ENCODE data around the gene SIGLEC10. TPM values are rescaled to one million over a fixed set of nuclear protein-coding genes. Genes with fewer than 3 reads are reported as not detected.

Gene SIGLEC10
- total and polyA plus RNA-seq, 10 donors, result 38.0 to 155 (median 87.5) TPM

DNA sequence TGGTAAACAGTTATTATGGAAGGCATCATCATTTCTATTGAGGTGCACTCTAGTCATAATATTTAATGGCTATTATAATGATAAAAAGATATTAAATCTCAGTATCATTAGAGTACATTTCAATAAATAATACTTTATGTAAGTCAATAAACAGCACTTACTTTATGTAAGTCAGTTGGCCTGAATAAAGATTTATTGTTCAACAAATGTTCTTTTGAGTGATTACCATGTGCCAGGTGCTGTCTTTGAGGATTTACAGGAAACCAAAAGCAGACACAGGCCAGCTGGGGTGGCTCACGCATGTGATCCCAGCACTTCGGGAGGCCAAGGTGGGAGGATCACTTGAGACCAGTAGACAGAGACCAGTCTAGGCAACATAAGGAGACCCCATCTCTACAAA lies 40.0 kb downstream of the SIGLEC10 start:
- TF ChIP-seq POLR2A (IDR thresholded peaks at IDR 0.05) (no peak), POLR2AphosphoS5 (IDR thresholded peaks at IDR 0.05) (no peak)
- TF ChIP-seq, protein P1, sequence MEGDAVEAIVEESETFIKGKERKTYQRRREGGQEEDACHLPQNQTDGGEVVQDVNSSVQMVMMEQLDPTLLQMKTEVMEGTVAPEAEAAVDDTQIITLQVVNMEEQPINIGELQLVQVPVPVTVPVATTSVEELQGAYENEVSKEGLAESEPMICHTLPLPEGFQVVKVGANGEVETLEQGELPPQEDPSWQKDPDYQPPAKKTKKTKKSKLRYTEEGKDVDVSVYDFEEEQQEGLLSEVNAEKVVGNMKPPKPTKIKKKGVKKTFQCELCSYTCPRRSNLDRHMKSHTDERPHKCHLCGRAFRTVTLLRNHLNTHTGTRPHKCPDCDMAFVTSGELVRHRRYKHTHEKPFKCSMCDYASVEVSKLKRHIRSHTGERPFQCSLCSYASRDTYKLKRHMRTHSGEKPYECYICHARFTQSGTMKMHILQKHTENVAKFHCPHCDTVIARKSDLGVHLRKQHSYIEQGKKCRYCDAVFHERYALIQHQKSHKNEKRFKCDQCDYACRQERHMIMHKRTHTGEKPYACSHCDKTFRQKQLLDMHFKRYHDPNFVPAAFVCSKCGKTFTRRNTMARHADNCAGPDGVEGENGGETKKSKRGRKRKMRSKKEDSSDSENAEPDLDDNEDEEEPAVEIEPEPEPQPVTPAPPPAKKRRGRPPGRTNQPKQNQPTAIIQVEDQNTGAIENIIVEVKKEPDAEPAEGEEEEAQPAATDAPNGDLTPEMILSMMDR (IDR thresholded peaks at IDR 0.05 in 8 of 11, conservative IDR thresholded peaks at IDR 0.05 in 3 of 11), result no peak
- intact Hi-C loops (cut with DNase I; ENCODE audit: low total_unique reads), result no loop called here
- Histone ChIP-seq H3K36me3 (no peaks in the 10 kb centered on the region), H3K4me1 (peaks cover 0 to 42% (median 11%) of the 10 kb centered on the region in 6 donors), H3K4me3 (no peak overlapping the region), H3K9me3 (peaks cover 0 to 18% (median 9%) of the 10 kb centered on the region in 8 donors), H3K27ac (no peak overlapping the region), H3K27me3 (replicated peaks in 1 of 7) (no peaks in the 10 kb centered on the region)
- no peak for DNase-seq
- WGBS, 5 donors, result 79 to 88% (median 81%) methylated on average over 2 of the region's 2 CpGs

DNA sequence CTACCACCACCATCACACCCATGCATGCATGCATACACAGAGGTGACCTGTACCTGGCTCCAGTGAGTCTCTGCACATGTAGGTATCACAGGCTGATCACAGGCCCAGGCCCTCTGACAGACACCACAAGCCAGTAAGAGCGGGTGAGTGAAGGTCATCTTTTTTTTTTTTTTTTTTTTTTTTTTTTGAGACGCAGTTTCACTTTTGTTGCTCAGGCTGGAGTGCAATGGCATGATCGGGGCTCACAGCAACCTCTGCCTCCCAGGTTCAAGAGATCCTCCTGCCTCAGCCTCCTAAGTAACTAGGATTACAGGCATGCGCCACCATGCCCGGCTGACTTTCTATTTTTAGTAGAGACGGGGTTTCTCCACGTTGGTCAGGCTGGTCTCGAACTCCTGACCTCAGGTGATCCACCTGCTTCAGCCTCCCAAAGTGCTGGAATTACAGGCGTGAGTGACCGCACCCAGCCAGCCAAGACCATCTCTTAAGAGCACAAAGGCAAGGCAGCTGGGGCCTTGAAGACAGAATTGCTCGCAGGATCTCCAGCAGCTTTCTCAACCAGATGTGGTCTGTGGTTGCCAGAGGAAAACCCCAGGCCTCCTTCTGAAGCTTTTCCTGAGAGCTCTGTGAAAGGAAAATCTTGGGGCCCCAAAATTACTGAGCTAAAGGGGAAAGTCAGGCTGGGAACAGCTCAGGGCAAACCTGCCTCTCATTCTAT lies 41.8 kb downstream of the SIGLEC10 start:
- Histone ChIP-seq H3K4me1 (peaks cover 0 to 60% (median 19%) of the 10 kb centered on the region in 6 donors), H3K9me3 (peaks cover 0 to 4% (median 0%) of the 10 kb centered on the region in 8 donors), H3K36me3 (no peaks in the 10 kb centered on the region), H3K27me3 (replicated peaks in 1 of 7) (no peaks in the 10 kb centered on the region), H3K4me3 (no peak overlapping the region), H3K27ac (peak overlapping the region in 3 of 8 donors; percentile 37 to 55 (median 40))
- WGBS, 5 donors, result 33 to 41% (median 40%) methylated on average over 10 to 11 of the region's 11 CpGs
- DNase-seq, result peak; percentile 47
- no peak for TF ChIP-seq POLR2A (IDR thresholded peaks at IDR 0.05)
- no peak for TF ChIP-seq POLR2AphosphoS5 (IDR thresholded peaks at IDR 0.05)
- TF ChIP-seq, protein P1 (IDR thresholded peaks at IDR 0.05 in 8 of 11, conservative IDR thresholded peaks at IDR 0.05 in 3 of 11), result no peak
- intact Hi-C loops (cut with DNase I; ENCODE audit: low total_unique reads), result no loop called here

DNA sequence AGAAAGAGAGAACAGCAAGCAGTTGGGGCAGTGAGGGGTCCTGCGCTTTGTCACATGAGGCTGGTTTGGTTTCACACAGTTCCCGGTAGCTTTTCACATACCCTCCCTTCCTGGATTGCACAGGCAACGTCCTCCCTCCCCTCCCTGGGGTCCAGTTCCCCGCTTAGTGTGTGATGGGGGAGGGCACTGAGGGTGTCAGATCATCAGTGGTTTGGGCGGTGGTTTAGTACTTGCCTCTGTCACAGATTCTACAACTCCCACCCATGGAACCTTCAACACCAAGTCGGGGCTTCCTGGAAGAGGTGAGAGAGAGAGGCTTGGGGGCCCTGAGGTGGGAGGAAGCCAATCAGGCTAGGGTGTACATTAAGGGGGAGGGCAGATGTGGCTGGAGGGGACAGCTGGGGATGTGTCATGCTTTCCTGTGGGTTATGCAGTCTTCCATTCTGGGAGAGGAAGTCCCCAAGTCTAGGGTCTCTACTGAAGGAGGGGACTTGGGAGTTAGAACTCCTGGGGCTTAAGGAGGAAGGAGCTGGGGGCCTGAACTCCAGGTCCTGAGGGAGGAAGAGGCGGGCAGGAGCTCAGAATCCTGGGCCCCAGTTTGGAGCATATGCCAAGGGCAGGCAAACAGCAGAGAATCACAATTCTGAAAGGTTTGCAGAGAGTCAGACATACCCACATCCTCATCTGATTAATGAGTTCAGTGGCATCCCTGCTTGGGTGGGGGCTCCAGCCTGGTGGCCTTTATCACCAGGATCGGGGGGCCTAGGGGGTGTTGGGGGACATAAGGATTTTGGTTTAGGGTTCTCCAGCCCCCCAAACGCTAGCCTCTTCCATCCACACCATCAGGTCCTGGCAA lies 44.6 kb downstream of the SIGLEC10 start, which contains the start of gene NKG7:
TSS of gene NKG7 (minus strand) at position 6 of the 856 bp plus-strand sequence. CDS start 119 bp downstream, outside the sequence.
- 17 to 28% (median 27%) methylated on average over 8 to 9 of the region's 9 CpGs for WGBS, 5 donors
- peak within 1 kb of the TSS; percentile 27 to 97 (median 76) for H3K27ac ChIP-seq
- H3K27me3 ChIP-seq (replicated peaks in 1 of 7), result no peaks in the 10 kb centered on the region
- intact Hi-C loops (cut with DNase I; ENCODE audit: low total_unique reads), result no loop called here
- H3K9me3 ChIP-seq, result no peaks in the 10 kb centered on the region
- no peaks in the 10 kb centered on the region for H3K36me3 ChIP-seq
- TF ChIP-seq, protein P1 (IDR thresholded peaks at IDR 0.05 in 8 of 11, conservative IDR thresholded peaks at IDR 0.05 in 3 of 11), result no peak
- no peak for TF ChIP-seq POLR2A (IDR thresholded peaks at IDR 0.05)
- TF ChIP-seq POLR2AphosphoS5 (IDR thresholded peaks at IDR 0.05), result peak in 2 of 3 donors; percentile 53 to 73
- DNase-seq, result peak; percentile 80
- H3K4me1 ChIP-seq, result peaks cover 4 to 88% (median 29%) of the 10 kb centered on the region in 6 donors
- peak within 1 kb of the TSS; percentile 16 to 95 (median 32) for H3K4me3 ChIP-seq
